ENCODE data around the gene TASP1. TPM values are rescaled to one million over a fixed set of nuclear protein-coding genes. Genes with fewer than 3 reads are reported as not detected.
"Not testable (repeated sequence)": the region's sequence is repeated elsewhere in the genome, so short reads cannot be mapped to it uniquely, and the experiment has no call there.

TASP1 gene
- total RNA-seq, 4 donors from 2014 or later, result 15.2 to 21.3 (median 17.8) TPM

DNA sequence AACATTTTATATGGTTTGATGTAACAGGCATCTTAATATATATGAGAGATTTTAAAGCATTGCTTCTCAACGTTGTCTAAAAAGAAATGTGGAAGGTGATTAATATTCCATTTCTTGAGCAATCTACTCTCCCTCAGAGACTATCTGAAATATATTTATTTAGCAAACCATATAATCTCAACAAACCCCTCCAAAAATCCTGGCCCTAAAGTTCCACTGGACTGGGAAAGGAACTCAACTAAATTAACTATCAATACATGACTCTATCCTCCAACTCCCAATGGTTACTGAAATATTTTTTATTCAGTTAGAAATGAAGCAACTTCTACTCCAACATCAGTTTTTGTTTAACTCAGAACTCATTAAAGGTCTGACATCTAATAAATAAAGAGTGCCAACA lies 6.3 kb downstream of the TASP1 start:
- WGBS, 2 donors (ENCODE audit: low coverage in 1 of 2), result 25 to 56% methylated on average over 1 of the region's 1 CpG
- Histone ChIP-seq H3K4me1 (peaks cover 0 to 1% (median 0%) of the 10 kb centered on the region in 3 donors), H3K27ac (no peak overlapping the region), H3K9me3 (no peaks in the 10 kb centered on the region), H3K27me3 (no peaks in the 10 kb centered on the region), H3K4me3 (no peak overlapping the region), H3K36me3 (peaks cover 0 to 22% of the 10 kb centered on the region in 2 donors)
- no peak for TF ChIP-seq POLR2AphosphoS5 (IDR thresholded peaks at IDR 0.05)
- TF ChIP-seq POLR2A (IDR thresholded peaks at IDR 0.05), result no peak
- TF ChIP-seq, protein P1, sequence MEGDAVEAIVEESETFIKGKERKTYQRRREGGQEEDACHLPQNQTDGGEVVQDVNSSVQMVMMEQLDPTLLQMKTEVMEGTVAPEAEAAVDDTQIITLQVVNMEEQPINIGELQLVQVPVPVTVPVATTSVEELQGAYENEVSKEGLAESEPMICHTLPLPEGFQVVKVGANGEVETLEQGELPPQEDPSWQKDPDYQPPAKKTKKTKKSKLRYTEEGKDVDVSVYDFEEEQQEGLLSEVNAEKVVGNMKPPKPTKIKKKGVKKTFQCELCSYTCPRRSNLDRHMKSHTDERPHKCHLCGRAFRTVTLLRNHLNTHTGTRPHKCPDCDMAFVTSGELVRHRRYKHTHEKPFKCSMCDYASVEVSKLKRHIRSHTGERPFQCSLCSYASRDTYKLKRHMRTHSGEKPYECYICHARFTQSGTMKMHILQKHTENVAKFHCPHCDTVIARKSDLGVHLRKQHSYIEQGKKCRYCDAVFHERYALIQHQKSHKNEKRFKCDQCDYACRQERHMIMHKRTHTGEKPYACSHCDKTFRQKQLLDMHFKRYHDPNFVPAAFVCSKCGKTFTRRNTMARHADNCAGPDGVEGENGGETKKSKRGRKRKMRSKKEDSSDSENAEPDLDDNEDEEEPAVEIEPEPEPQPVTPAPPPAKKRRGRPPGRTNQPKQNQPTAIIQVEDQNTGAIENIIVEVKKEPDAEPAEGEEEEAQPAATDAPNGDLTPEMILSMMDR (IDR thresholded peaks at IDR 0.05), result no peak
- TF ChIP-seq EP300 (IDR thresholded peaks at IDR 0.05), result no peak
- no peak for ATAC-seq

DNA sequence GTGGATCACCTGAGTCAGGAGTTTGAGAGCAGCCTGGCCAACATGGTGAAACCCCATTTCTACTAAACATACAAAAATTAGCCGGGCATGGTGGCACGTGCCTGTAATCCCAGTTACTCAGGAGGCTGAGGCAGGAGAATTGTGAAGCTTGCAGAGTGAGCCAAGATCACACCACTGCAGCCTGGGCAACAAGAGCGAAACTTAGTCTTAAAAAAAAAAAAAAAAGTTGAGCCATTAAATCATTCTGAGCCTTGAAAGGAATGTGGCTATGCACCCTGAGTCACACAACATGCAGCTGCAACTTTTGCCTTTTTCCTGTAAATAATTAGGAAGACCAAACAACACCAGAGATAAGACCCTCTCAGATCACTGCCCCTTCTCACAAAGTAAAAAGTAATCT lies 11.2 kb downstream of the TASP1 start:
- not testable (repeated sequence) for H3K27ac ChIP-seq, H3K27me3 ChIP-seq, H3K4me1 ChIP-seq, ATAC-seq, H3K4me3 ChIP-seq, H3K9me3 ChIP-seq
- WGBS, 2 donors (ENCODE audit: low coverage in 1 of 2), result 60 to 82% methylated on average over 1 to 3 of the region's 3 CpGs
- H3K36me3 ChIP-seq, result peaks cover 0 to 33% of the 10 kb centered on the region in 2 donors

DNA sequence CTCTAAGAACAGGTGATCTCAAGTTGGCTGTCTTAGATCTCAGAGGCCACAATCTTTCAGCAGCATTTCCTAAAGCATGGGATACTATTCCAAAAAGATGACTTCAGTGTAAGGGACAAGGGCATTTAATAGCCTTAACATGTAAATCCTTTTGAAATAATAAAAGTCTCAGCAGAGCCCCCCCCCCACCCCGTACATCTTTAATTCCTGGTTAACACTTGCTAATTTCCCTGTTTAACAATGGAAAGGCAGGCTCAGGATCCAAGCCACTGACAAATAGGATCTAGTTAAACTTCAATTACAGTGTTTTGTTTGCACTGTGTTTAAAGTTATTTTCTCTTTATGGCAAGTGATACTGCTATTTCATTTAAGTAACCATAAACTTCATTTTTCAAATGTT lies 12.0 kb downstream of the TASP1 start:
- peaks cover 0 to 33% of the 10 kb centered on the region in 2 donors for H3K36me3 ChIP-seq
- 71% methylated on average over 1 of the region's 1 CpG; no CpG with 5 or more reads in 1 of the 2 donors for WGBS, 2 donors (ENCODE audit: low coverage in 1 of 2)
- no peak overlapping the region for H3K4me3 ChIP-seq
- no peak for ATAC-seq
- no peaks in the 10 kb centered on the region for H3K27me3 ChIP-seq
- no peaks in the 10 kb centered on the region for H3K4me1 ChIP-seq
- H3K27ac ChIP-seq, result no peak overlapping the region
- TF ChIP-seq, protein P1 (IDR thresholded peaks at IDR 0.05), result no peak
- TF ChIP-seq POLR2AphosphoS5 (IDR thresholded peaks at IDR 0.05) (no peak), POLR2A (IDR thresholded peaks at IDR 0.05) (no peak), EP300 (IDR thresholded peaks at IDR 0.05) (no peak)
- H3K9me3 ChIP-seq, result no peaks in the 10 kb centered on the region

DNA sequence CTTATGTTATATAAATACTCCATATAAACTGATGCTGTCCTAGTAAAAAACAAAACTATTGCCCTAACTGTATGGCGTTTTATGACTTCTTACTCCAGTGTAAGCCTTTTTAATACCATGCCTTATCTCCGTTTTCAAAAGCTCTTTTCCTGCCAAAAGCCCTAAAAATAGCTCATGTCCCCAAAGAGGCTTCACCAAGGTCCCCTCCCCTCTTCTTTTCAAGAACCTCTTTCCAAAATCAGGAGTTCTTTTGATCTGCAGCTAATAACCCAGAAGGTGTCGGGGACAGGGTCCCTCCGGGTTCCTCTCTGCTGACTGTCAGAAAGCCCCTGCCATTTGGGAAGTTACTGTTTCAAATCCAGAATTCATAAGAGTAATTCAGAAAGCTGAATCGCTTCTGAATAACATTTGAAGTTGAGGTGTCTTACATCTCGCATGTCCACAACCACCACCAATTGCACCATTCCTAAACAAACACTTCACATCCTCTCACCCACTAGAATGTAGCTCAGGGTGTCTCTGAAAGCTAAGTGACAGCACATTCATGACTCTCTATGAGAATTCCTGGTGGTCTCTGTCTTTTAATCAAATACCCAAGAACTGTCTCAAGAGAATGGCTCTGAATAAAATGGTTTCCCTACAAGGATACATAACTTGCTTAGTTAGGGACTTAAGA lies 13.3 kb downstream of the TASP1 start:
- H3K4me1 ChIP-seq, result no peaks in the 10 kb centered on the region
- no peak overlapping the region for H3K4me3 ChIP-seq
- ATAC-seq, result no peak
- H3K27me3 ChIP-seq, result no peaks in the 10 kb centered on the region
- H3K27ac ChIP-seq, result no peak overlapping the region
- no peaks in the 10 kb centered on the region for H3K9me3 ChIP-seq
- H3K36me3 ChIP-seq, result peaks cover 0 to 33% of the 10 kb centered on the region in 2 donors
- TF ChIP-seq POLR2AphosphoS5 (IDR thresholded peaks at IDR 0.05), result no peak
- no peak for TF ChIP-seq EP300 (IDR thresholded peaks at IDR 0.05)
- TF ChIP-seq, protein P1 (IDR thresholded peaks at IDR 0.05), result no peak
- no peak for TF ChIP-seq POLR2A (IDR thresholded peaks at IDR 0.05)
- WGBS, 2 donors (ENCODE audit: low coverage in 1 of 2), result 40 to 69% methylated on average over 2 to 6 of the region's 6 CpGs

DNA sequence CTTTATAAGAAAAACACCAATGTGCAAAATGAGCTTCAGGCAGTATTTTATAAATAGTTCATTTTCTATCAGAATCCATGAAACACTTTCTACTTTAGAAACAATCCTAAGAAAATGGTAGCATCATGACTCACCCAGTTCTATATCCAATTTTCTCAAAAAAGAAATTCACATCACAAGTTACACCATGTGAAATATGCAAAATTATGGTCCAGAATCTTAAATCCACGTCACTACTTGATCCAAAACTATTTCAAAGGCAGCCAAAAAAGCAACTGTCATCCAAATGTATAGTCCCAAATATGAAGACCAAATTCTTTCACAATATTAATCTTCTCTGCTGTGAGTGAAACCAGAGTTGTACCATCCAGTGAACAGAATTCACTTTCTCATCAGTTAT lies 19.3 kb downstream of the TASP1 start:
- WGBS, 2 donors (ENCODE audit: low coverage in 1 of 2), result 75 to 91% methylated on average over 1 of the region's 1 CpG

DNA sequence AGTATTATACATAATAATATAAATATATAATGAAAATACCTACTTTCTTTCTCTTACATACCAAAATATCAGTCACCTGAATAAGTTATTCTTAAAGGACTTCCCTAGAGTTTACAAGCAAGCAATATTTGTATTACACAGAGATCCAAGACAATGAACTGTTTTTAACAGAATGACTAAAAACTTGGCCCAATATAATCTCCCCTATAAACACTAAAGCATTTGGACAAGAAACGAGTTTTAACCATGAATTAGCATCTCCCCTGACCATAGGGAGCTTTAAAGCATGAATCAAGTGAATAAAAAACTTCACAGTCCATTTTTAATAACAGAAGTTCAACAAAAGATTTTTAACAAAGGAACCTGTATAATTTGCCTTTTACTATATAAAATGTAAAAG lies 20.3 kb downstream of the TASP1 start:
- ATAC-seq, result not testable (repeated sequence)
- 33 to 60% methylated on average over 1 of the region's 1 CpG for WGBS, 2 donors (ENCODE audit: low coverage in 1 of 2)

More for the DNA sequence above, 19.3 kb downstream of the TASP1 start:
- H3K4me3 ChIP-seq, ATAC-seq, H3K9me3 ChIP-seq, H3K27me3 ChIP-seq, H3K36me3 ChIP-seq: not testable (repeated sequence)
- Histone ChIP-seq H3K27ac (peak overlapping the region in 1 of 4 donors; percentile 64), H3K4me1 (peaks cover 0 to 12% (median 0%) of the 10 kb centered on the region in 3 donors)

DNA sequence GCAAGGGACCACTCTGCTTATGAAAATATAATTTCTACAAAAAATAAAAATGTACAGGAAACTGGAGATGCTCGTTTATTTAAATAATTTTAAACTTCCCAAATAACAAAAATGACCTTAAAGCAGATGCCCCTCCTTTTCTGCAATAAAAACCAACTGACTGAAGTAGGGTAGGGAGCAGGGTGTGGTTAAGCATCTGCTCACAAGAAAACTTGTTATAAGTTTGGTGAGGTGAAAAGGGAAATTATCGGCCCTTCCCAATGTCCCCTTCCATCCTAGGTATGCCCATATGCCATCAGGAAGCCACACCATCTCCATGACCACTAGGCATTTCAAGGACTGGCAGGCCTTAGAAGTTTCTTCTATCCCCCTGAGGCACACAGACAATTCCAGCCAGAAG lies 21.1 kb downstream of the TASP1 start:
- 86 to 100% methylated on average over 2 of the region's 2 CpGs for WGBS, 2 donors (ENCODE audit: low coverage in 1 of 2)
- H3K4me1 ChIP-seq, result peaks cover 0 to 29% (median 6%) of the 10 kb centered on the region in 3 donors
- not testable (repeated sequence) for ATAC-seq, H3K4me3 ChIP-seq, H3K9me3 ChIP-seq, H3K36me3 ChIP-seq, H3K27ac ChIP-seq, H3K27me3 ChIP-seq

More for the DNA sequence above, 20.3 kb downstream of the TASP1 start:
- not testable (repeated sequence) for H3K9me3 ChIP-seq, H3K36me3 ChIP-seq, H3K4me3 ChIP-seq, H3K27me3 ChIP-seq
- Histone ChIP-seq H3K4me1 (peaks cover 0 to 22% (median 6%) of the 10 kb centered on the region in 3 donors), H3K27ac (peak overlapping the region in 1 of 4 donors; percentile 64)

DNA sequence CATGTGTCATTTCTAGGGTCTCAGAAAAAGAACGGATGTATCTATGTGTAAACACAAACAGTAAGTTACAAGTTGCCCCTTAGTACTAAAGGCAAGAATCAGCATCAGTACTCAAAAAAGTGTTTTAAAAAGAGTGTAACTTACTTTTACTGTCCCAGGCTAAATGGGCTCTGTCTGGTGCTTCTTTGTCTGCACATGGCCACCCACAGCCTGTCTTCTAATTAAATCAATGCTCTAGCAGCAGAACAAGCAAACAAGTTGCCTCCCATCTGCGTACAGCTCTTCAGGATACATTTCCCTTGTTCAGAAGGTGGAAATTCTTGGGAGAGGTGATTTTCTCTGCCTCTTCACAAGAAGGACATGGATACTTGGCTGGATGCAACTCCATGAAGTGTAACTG lies 22.0 kb downstream of the TASP1 start:
- 73 to 87% methylated on average over 2 of the region's 2 CpGs for WGBS, 2 donors (ENCODE audit: low coverage in 1 of 2)
- not testable (repeated sequence) for H3K27me3 ChIP-seq

More for the DNA sequence above, 22.0 kb downstream of the TASP1 start:
- H3K4me3 ChIP-seq, H3K36me3 ChIP-seq, ATAC-seq, H3K9me3 ChIP-seq, H3K27ac ChIP-seq: not testable (repeated sequence)
- H3K4me1 ChIP-seq, result peaks cover 0 to 29% (median 6%) of the 10 kb centered on the region in 3 donors
